ENCODE measurements around the gene SLC25A34.

The SLC25A34 gene

GRCh38 chr1:15753776-15754175 lies 17.7 kb downstream of the SLC25A34 start:
- DNase-seq (ENCODE audit: low read depth in 3 of 3), result no peak

- no peak for DNase-seq (ENCODE audit: low read depth in 3 of 3)
These were observed 19.1 kb downstream of the SLC25A34 start for GRCh38 chr1:15755021-15755645.

- no peak for DNase-seq (ENCODE audit: low read depth in 3 of 3)
These were observed 19.6 kb downstream of the SLC25A34 start for GRCh38 chr1:15755646-15756040.

- no peak for DNase-seq (ENCODE audit: low read depth in 3 of 3)
These were observed 20.3 kb downstream of the SLC25A34 start for GRCh38 chr1:15756143-15757015.

GRCh38 chr1:15757016-15757543 lies 21.0 kb downstream of the SLC25A34 start:
- no peak for DNase-seq (ENCODE audit: low read depth in 3 of 3)

GRCh38 chr1:15757575-15758342 lies 21.7 kb downstream of the SLC25A34 start:
- DNase-seq (ENCODE audit: low read depth in 3 of 3), result no peak

GRCh38 chr1:15758343-15758931 lies 22.4 kb downstream of the SLC25A34 start, which contains the start of gene FBLIM1:
FBLIM1 (plus strand) TSS chr1:15758795; CDS start chr1:15764984, 6,189 bp downstream.
- DNase-seq (ENCODE audit: low read depth in 3 of 3), result no peak

- no peak for DNase-seq (ENCODE audit: low read depth in 3 of 3)
These were observed 23.0 kb downstream of the SLC25A34 start for GRCh38 chr1:15758953-15759661.

GRCh38 chr1:15760520-15761211 lies 24.6 kb downstream of the SLC25A34 start:
- no peak for DNase-seq (ENCODE audit: low read depth in 3 of 3)

GRCh38 chr1:15761366-15762128 lies 25.5 kb downstream of the SLC25A34 start:
- no peak for DNase-seq (ENCODE audit: low read depth in 3 of 3)

GRCh38 chr1:15762546-15762945 lies 26.5 kb downstream of the SLC25A34 start:
- DNase-seq (ENCODE audit: low read depth in 3 of 3), result no peak

GRCh38 chr1:15764269-15764764 lies 28.3 kb downstream of the SLC25A34 start:
- no peak for DNase-seq (ENCODE audit: low read depth in 3 of 3)

- no peak for DNase-seq (ENCODE audit: low read depth in 3 of 3)
These were observed 28.8 kb downstream of the SLC25A34 start for GRCh38 chr1:15764890-15765289.

- DNase-seq (ENCODE audit: low read depth in 3 of 3), result no peak
These were observed 29.6 kb downstream of the SLC25A34 start for GRCh38 chr1:15765495-15766194.

GRCh38 chr1:15767941-15768340 lies 31.9 kb downstream of the SLC25A34 start:
- DNase-seq (ENCODE audit: low read depth in 3 of 3), result no peak

- no peak for DNase-seq (ENCODE audit: low read depth in 3 of 3)
These were observed 32.3 kb downstream of the SLC25A34 start for GRCh38 chr1:15768388-15768787.

- no peak for DNase-seq (ENCODE audit: low read depth in 3 of 3)
These were observed 34.4 kb downstream of the SLC25A34 start for GRCh38 chr1:15770313-15770962.

GRCh38 chr1:15771836-15772515 lies 35.9 kb downstream of the SLC25A34 start:
- no peak for DNase-seq (ENCODE audit: low read depth in 3 of 3)
